Measurements from ENCODE around the gene RFX3.

The RFX3 gene

DNA sequence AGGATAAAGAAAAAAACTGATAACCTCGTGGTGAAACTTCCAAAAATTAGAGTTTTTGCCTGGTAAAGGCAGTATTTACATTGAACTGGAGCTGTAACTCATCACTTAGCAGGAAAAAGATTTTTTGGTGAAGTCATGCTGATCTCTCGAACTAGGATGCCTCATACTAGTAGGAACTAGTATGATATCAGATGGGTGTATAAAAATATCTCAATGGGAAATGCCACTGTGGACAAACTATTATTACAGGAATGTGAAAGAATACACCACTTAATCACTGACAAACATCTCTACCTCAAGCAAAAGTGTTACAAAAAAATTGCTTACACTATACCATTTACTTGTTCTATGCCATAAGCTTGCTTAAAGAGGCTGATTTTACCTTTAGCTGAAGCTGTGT lies 28.4 kb downstream of the RFX3 start:
- peak; percentile 55 for DNase-seq (ENCODE audit: low read depth)
- TF ChIP-seq, protein P1, sequence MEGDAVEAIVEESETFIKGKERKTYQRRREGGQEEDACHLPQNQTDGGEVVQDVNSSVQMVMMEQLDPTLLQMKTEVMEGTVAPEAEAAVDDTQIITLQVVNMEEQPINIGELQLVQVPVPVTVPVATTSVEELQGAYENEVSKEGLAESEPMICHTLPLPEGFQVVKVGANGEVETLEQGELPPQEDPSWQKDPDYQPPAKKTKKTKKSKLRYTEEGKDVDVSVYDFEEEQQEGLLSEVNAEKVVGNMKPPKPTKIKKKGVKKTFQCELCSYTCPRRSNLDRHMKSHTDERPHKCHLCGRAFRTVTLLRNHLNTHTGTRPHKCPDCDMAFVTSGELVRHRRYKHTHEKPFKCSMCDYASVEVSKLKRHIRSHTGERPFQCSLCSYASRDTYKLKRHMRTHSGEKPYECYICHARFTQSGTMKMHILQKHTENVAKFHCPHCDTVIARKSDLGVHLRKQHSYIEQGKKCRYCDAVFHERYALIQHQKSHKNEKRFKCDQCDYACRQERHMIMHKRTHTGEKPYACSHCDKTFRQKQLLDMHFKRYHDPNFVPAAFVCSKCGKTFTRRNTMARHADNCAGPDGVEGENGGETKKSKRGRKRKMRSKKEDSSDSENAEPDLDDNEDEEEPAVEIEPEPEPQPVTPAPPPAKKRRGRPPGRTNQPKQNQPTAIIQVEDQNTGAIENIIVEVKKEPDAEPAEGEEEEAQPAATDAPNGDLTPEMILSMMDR (IDR thresholded peaks at IDR 0.05; ENCODE audit: low read length, missing control alignments): no peak
- H3K4me3 ChIP-seq (replicated peaks; ENCODE audit: low read depth, low read length): no peak overlapping the region

DNA sequence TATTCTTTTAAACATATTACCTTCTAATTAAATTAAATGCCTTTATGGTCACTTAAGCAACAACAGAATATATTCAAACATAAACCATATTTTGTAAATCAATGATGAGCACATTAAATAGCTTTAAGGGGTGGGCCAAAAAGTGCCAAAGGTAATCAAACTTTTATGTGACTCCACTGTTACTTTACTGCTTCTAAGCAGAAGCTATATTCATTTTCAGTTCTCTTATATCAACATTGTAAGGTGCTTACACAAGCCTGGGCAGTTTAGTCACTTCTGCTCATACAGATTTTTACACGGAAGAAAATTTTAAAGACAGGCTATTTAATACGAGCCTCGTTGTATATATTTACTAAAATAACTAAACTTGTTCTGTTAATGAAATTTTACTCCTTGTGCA lies 29.9 kb downstream of the RFX3 start:
- TF ChIP-seq, protein P1 (IDR thresholded peaks at IDR 0.05; ENCODE audit: low read length, missing control alignments): no peak
- H3K4me3 ChIP-seq (replicated peaks; ENCODE audit: low read depth, low read length): no peak overlapping the region
- DNase-seq (ENCODE audit: low read depth): no peak

DNA sequence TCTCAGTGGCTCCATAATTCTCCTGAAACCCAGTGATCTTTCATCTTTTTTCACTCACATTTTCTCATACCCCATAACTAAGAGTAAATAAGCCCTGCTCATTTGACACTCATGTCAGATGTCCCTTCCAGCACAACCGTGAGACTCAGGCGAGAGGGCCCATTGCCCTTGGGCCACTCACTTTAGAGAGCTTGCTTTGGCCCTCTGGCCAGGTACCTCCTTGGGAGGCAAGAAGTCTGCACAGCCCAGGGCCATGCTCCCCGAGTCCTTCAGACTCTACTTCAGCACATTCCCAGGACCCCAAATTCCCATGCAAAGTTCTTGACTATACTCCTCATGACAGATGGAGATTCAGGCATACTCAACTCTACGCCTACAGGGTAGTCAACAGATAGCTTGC lies 33.6 kb downstream of the RFX3 start:
- no peak for DNase-seq (ENCODE audit: low read depth)
- H3K4me3 ChIP-seq (replicated peaks; ENCODE audit: low read depth, low read length): no peak overlapping the region
- TF ChIP-seq, protein P1 (IDR thresholded peaks at IDR 0.05; ENCODE audit: low read length, missing control alignments): no peak

DNA sequence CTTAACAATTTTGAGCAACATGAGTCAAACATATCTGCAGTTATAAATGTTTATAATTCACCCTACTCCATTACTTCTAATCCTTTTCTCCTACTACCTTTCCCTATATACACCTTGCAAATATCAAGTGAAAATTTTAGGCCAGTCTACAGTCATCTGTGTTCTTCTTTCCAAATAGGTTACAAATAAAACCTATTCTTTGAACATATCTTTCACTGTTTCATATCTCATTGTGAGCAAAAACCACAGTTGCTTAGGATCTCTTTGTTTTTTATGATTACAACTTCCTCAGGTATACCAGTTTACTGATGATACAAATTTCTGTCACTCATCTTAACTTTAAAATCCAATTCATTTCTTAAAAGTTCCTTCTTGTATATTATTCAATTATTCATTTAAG lies 34.4 kb downstream of the RFX3 start:
- DNase-seq (ENCODE audit: low read depth): no peak
- H3K4me3 ChIP-seq (replicated peaks; ENCODE audit: low read depth, low read length): no peak overlapping the region
- TF ChIP-seq, protein P1 (IDR thresholded peaks at IDR 0.05; ENCODE audit: low read length, missing control alignments): no peak

DNA sequence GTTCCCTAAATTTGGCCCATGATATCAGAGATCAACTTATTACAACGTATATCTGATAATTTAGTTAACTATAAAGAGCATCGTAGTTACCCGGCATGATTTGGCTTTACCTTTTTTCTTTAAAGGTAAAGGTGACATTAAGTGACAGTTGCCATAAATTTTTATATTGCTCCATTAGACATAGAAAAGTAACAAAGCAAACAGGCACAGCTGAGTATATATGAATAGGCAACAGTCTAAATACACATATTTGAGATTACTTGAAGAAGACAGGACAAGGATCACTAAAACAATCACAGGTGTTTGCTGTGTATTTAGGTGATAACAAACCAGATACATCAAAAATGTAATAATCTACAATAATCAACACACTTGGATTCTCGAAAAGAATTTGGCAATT lies 34.8 kb downstream of the RFX3 start:
- no peak overlapping the region for H3K4me3 ChIP-seq (replicated peaks; ENCODE audit: low read depth, low read length)
- TF ChIP-seq, protein P1 (IDR thresholded peaks at IDR 0.05; ENCODE audit: low read length, missing control alignments): no peak
- DNase-seq (ENCODE audit: low read depth): no peak

DNA sequence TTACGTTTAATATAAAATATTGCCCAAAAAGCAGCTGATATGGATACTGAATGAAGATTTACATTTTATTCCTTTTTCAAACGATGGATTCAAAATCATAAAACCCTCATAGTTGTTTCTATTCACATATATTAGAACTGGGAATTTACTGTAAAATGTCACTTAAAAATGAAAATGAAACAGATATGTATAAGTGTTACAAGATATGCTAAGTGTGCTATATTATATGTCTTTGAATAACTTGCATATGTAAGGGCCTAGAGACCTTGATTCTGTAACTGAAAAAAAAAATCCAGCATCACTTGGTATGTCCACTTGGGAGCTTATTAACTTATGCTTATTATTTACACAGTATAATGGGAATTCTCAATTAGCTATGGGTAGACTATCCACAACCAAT lies 43.2 kb downstream of the RFX3 start:
- DNase-seq (ENCODE audit: low read depth): no peak
- no peak overlapping the region for H3K4me3 ChIP-seq (replicated peaks; ENCODE audit: low read depth, low read length)
- TF ChIP-seq, protein P1 (IDR thresholded peaks at IDR 0.05; ENCODE audit: low read length, missing control alignments): no peak

DNA sequence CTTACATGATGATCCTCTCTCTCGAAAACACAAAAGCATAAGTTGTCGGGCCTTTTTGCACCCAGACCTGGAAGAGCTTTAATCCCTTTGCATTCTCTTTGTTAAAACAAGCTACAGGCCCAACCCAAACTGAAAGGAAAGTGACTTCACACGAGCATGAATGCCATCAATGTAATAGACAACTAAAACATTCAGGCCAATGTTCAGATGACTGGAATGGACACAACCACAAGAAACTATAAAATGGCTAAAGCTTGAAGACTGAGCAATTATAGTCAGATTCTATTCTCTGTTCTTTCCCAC lies 45.5 kb downstream of the RFX3 start:
- H3K4me3 ChIP-seq (replicated peaks; ENCODE audit: low read depth, low read length): no peak overlapping the region
- no peak for DNase-seq (ENCODE audit: low read depth)
- TF ChIP-seq, protein P1 (IDR thresholded peaks at IDR 0.05; ENCODE audit: low read length, missing control alignments): no peak
